H1 (cell line): ENCODE measurements around the gene PGAM2. TPM values are rescaled to one million over a fixed set of nuclear protein-coding genes. Genes with fewer than 3 reads are reported as not detected.

Source experiments
- CTCF ChIA-PET: fragments of 300-600 bp; sonication (Branson Sonifier 250); formaldehyde crosslinking; loops from one replicate; lab custom pipeline; 2021; ENCODE audit not compliant: partially characterized antibody; lab: Charles Lee
- POLR2A ChIA-PET: fragments of 300-600 bp; sonication (Branson Sonifier 250); formaldehyde crosslinking; loops from one replicate; lab custom pipeline; 2021; ENCODE audit warnings: inconsistent platforms; ENCODE audit not compliant: partially characterized antibody; lab: Charles Lee
- DNase-seq, 2 experiments: peaks; one replicate each; pipeline versions ENCODE4 v3.0.0 to v3.0.0-alpha.2; 2010 to 2022; ENCODE audit warnings: low spot score in 2 of 2, low read depth in 1 of 2, mixed read lengths in 1 of 2
- FAIRE-seq: peaks from 2 replicates; lab custom pipeline; 2011; peaks lifted over from hg19 to GRCh38; lab: Jason Lieb, UNC
- H2AFZ ChIP-seq: 2 replicates; pipeline ENCODE4 v1.8.1; 2012; ENCODE audit warnings: low read length, inconsistent platforms
- H2AK5ac ChIP-seq: 2 replicates; pipeline ENCODE4 v1.6.1; 2013; ENCODE audit warnings: low read depth, low read length
- H2BK120ac ChIP-seq: replicated peaks from 2 replicates; pipeline ENCODE3; 2013; ENCODE audit warnings: low read depth, low read length, inconsistent platforms
- H2BK12ac ChIP-seq: 2 replicates; pipeline ENCODE4 v1.6.1; 2013; ENCODE audit warnings: low read depth, low read length
- H2BK15ac ChIP-seq: 2 replicates; pipeline ENCODE4 v1.6.1; 2013; ENCODE audit warnings: low read length
- H2BK20ac ChIP-seq: 2 replicates; pipeline ENCODE4 v1.6.1; 2013; ENCODE audit warnings: low read length
- H2BK5ac ChIP-seq: 2 replicates; pipeline ENCODE4 v1.6.1; 2013; ENCODE audit warnings: low read depth, low read length
- H3K14ac ChIP-seq: 2 replicates; pipeline ENCODE4 v1.6.1; 2013; ENCODE audit warnings: inconsistent platforms; ENCODE audit not compliant: insufficient read length
- H3K18ac ChIP-seq: 2 replicates; pipeline ENCODE4 v1.6.1; 2013; ENCODE audit warnings: low read length; ENCODE audit errors: extremely low read depth
- H3K23ac ChIP-seq: 2 replicates; pipeline ENCODE4 v1.6.1; 2013; ENCODE audit warnings: inconsistent platforms; ENCODE audit not compliant: insufficient read length
- H3K23me2 ChIP-seq: 2 replicates; pipeline ENCODE4 v1.6.1; 2013; ENCODE audit warnings: low read depth, low read length
- H3K27ac ChIP-seq: 2 replicates; pipeline ENCODE4 v1.6.1; 2011; ENCODE audit warnings: low read depth, low read length, inconsistent platforms
- H3K27me3 ChIP-seq, 4 experiments: replicated peaks in 1 of 4; 1 replicate in 1 of 4; 2 replicates in 3 of 4; pipeline versions ENCODE4 v1.6.1 to v1.8.1; 2011 to 2013; ENCODE audit warnings: low read length in 3 of 4, mild to moderate bottlenecking in 3 of 4, inconsistent platforms in 2 of 4, mixed read lengths in 2 of 4, moderate library complexity in 1 of 4; ENCODE audit not compliant: control insufficient read depth in 3 of 4, insufficient read depth in 3 of 4; ENCODE audit errors: extremely low read depth in 1 of 4
- H3K36me3 ChIP-seq, 4 experiments: 2 replicates each; pipeline versions ENCODE4 v1.6.1 to v1.8.1; 2011 to 2013; ENCODE audit warnings: mild to moderate bottlenecking in 4 of 4, low read length in 3 of 4, moderate library complexity in 2 of 4, control low read depth in 1 of 4, inconsistent platforms in 1 of 4; ENCODE audit not compliant: insufficient read depth in 4 of 4, control insufficient read depth in 2 of 4
- H3K4ac ChIP-seq: replicated peaks from 2 replicates; pipeline ENCODE3; 2013; ENCODE audit warnings: low read length, low read depth, mixed read lengths, inconsistent platforms; ENCODE audit not compliant: insufficient read length
- H3K4me1 ChIP-seq, 4 experiments: replicated peaks in 1 of 4; 1 replicate in 1 of 4; 2 replicates in 3 of 4; pipeline versions ENCODE4 v1.6.1 to v1.8.1; 2011 to 2013; ENCODE audit warnings: low read length in 3 of 4, inconsistent platforms in 2 of 4, mixed read lengths in 1 of 4; ENCODE audit not compliant: insufficient read depth in 4 of 4, control insufficient read depth in 3 of 4
- H3K4me2 ChIP-seq, 2 experiments: 2 replicates each; pipeline versions ENCODE4 v1.6.1 to v1.8.1; 2011 to 2013; ENCODE audit warnings: low read depth in 2 of 2, low read length in 2 of 2, control low read depth in 1 of 2, inconsistent platforms in 1 of 2, mild to moderate bottlenecking in 1 of 2; ENCODE audit not compliant: insufficient read depth in 1 of 2
- H3K4me3 ChIP-seq, 4 experiments: fragments of 200-600, 300-600 bp in 1 of 4; sonication (generic), shearing (Covaris generic), sonication (Bioruptor Twin) in 1 of 4; 2 replicates each; pipeline versions ENCODE4 v1.5.1 to v1.8.1; 2011 to 2016; ENCODE audit warnings: low read length in 4 of 4, low read depth in 3 of 4, control low read depth in 2 of 4, inconsistent platforms in 2 of 4, mild to moderate bottlenecking in 2 of 4, mixed read lengths in 1 of 4, moderate library complexity in 1 of 4; ENCODE audit not compliant: insufficient read depth in 2 of 4; ENCODE audit errors: extremely low read depth in 1 of 4
- H3K56ac ChIP-seq: replicated peaks from 2 replicates; pipeline ENCODE3; 2013; ENCODE audit warnings: low read depth, mild to moderate bottlenecking, mixed read lengths, low read length, inconsistent platforms; ENCODE audit not compliant: insufficient read length
- H3K79me1 ChIP-seq: 2 replicates; pipeline ENCODE4 v1.6.1; 2013; ENCODE audit warnings: low read depth, low read length, control low read depth
- H3K79me2 ChIP-seq, 2 experiments: 2 replicates each; pipeline versions ENCODE4 v1.6.1 to v1.8.1; 2012 to 2013; ENCODE audit warnings: low read length in 2 of 2, mild to moderate bottlenecking in 2 of 2, inconsistent platforms in 1 of 2; ENCODE audit not compliant: insufficient read depth in 2 of 2, control insufficient read depth in 1 of 2
- H3K9ac ChIP-seq, 4 experiments: replicated peaks in 1 of 4; 1 replicate in 1 of 4; 2 replicates in 3 of 4; pipeline versions ENCODE4 v1.6.1 to v1.8.1; 2011 to 2013; ENCODE audit warnings: low read depth in 3 of 4, low read length in 3 of 4, control low read depth in 2 of 4, mild to moderate bottlenecking in 2 of 4, moderate library complexity in 2 of 4, inconsistent platforms in 1 of 4; ENCODE audit errors: extremely low read depth in 1 of 4
- H3K9me3 ChIP-seq, 2 experiments: 2 replicates each; pipeline versions ENCODE4 v1.6.1 to v1.8.1; 2012 to 2013; ENCODE audit warnings: mild to moderate bottlenecking in 2 of 2, moderate library complexity in 2 of 2, control low read depth in 1 of 2, inconsistent platforms in 1 of 2, low read depth in 1 of 2, low read length in 1 of 2, mixed read lengths in 1 of 2; ENCODE audit not compliant: insufficient read depth in 2 of 2
- H4K20me1 ChIP-seq, 2 experiments: replicated peaks in 1 of 2; 2 replicates each; pipeline versions ENCODE3 to v1.8.1; 2011 to 2013; ENCODE audit warnings: inconsistent platforms in 2 of 2, low read length in 2 of 2, mild to moderate bottlenecking in 1 of 2; ENCODE audit not compliant: insufficient read depth in 2 of 2, control insufficient read depth in 1 of 2
- H4K5ac ChIP-seq: 2 replicates; pipeline ENCODE4 v1.6.1; 2013; ENCODE audit warnings: low read length, low read depth, mixed read lengths, inconsistent platforms; ENCODE audit not compliant: insufficient read length
- H4K8ac ChIP-seq: 2 replicates; pipeline ENCODE4 v1.8.0; 2013; ENCODE audit warnings: mild to moderate bottlenecking, moderate library complexity, low read length, inconsistent platforms; ENCODE audit not compliant: insufficient read depth; ENCODE audit errors: extremely low read depth
- H4K91ac ChIP-seq: replicated peaks from 2 replicates; pipeline ENCODE3; 2013; ENCODE audit warnings: low read length, mixed read lengths, inconsistent platforms; ENCODE audit not compliant: insufficient read length
- CTBP2 ChIP-seq: IDR thresholded peaks from 2 replicates; pipeline ENCODE4 v1.7.0; 2011; ENCODE audit warnings: borderline replicate concordance, mild to moderate bottlenecking, moderate library complexity, mixed read lengths, low read length; ENCODE audit not compliant: insufficient read depth, insufficient read length
- SIN3A ChIP-seq, 2 experiments: IDR thresholded peaks in 1 of 2; conservative IDR thresholded peaks in 1 of 2; 2 replicates each; pipeline ENCODE4 v1.6.1; 2011 to 2012; ENCODE audit warnings: low read length in 2 of 2, improper control_type of control experiment in 1 of 2, low read depth in 1 of 2, mild to moderate bottlenecking in 1 of 2
- WGBS, 2 experiments: shearing (Covaris generic) in 1 of 2; methylation state at CpG; one replicate each; pipeline versions ENCODE4 v1.1.6 to v1.1.7; 2013 to 2015; ENCODE audit warnings: low lambda C conversion rate in 2 of 2, mixed read lengths in 2 of 2, inconsistent platforms in 1 of 2, low coverage in 1 of 2, missing lambda C conversion rate in 1 of 2; ENCODE audit not compliant: insufficient replicate concordance in 2 of 2, insufficient coverage in 1 of 2, insufficient read length in 1 of 2; ENCODE audit errors: extremely low coverage in 1 of 2, missing lambda C conversion rate in 1 of 2; 5-methylcytosine and 5-hydroxymethylcytosine counted together
- polyA plus RNA-seq, 7 experiments: library from polyadenylated mRNA; depleted of rRNA in 3 of 7; stranded (reverse) in 5 of 7; unstranded in 2 of 7; fragments of >200 nt in 5 of 7; fragments of 200-250 nt in 2 of 7; gene quantifications; 1 replicate in 5 of 7; 2 replicates in 1 of 7; 4 replicates in 1 of 7; pipeline versions ENCODE4 v1.2.1 to v1.2.3, GENCODE V29; 2011 to 2013; ENCODE audit warnings: missing spikeins in 2 of 7, mixed read lengths in 2 of 7
- total RNA-seq: library from RNA; stranded (reverse); fragmentation: NEBNext Ultra II Directional; extraction: Animal tissue kit (Norgen Biotek cat#: 25700); gene quantifications from 2 replicates; pipeline ENCODE4 v1.2.1, GENCODE V29; 2021

The PGAM2 gene
- total and polyA plus RNA-seq, 2 of the 8 experiments (the other 6 are each of a cell fraction or from before 2014, with no cell fraction given) = 2.1 to 2.9 TPM

- Histone ChIP-seq H4K91ac (no peak overlapping the region), H2AFZ (no peak overlapping the region), H2BK12ac (no peak overlapping the region), H2BK5ac (no peak overlapping the region; the same call in 1 of the 2 replicates), H2BK15ac (no peak overlapping the region), H3K27me3 (no peaks in the 10 kb centered on the region), H4K5ac (no peak overlapping the region), H3K14ac (no peak overlapping the region), H3K4me3 (no peak overlapping the region), H2BK20ac (no peak overlapping the region), H3K9ac (no peak overlapping the region), H3K4ac (no peak overlapping the region), H2BK120ac (no peak overlapping the region), H3K79me2 (no peaks in the 10 kb centered on the region), H3K4me2 (no peak overlapping the region), H3K23me2 (no peaks in the 10 kb centered on the region), H3K18ac (no peak overlapping the region), H4K20me1 (peaks cover 5 to 18% of the 10 kb centered on the region in 2 experiments), H3K36me3 (peaks cover 4 to 34% (median 31%) of the 10 kb centered on the region in 4 experiments), H3K9me3 (no peaks in the 10 kb centered on the region), H3K27ac (no peak overlapping the region), H3K23ac (no peak overlapping the region), H4K8ac (no peak overlapping the region), H3K4me1 (peaks cover 0 to 17% (median 14%) of the 10 kb centered on the region in 4 experiments; a peak in 6 of 7 replicates), H3K79me1 (no peaks in the 10 kb centered on the region), H2AK5ac (no peak overlapping the region), H3K56ac (no peak overlapping the region)
- ChIA-PET CTCF (interaction anchor here (0.9 to 2.0 kb wide), 2 partner anchors 12 to 48 kb away, joined by 3 to 5 read pairs; no protein-coding TSS in a partner anchor), POLR2A (interaction anchor here (1.2 to 1.4 kb wide), 2 partner anchors 12 to 15 kb away, joined by 3 to 4 read pairs; no protein-coding TSS in a partner anchor)
- FAIRE-seq (no peak), DNase-seq (no peak)
- no peak for TF ChIP-seq SIN3A (conservative IDR thresholded peaks at IDR 0.05 in 1 of 2, IDR thresholded peaks at IDR 0.05 in 1 of 2; ENCODE audit: low read depth in 1 of 2, low read length in 2 of 2)
- TF ChIP-seq CTBP2 = no peak
- WGBS, 2 experiments = 90% methylated on average over 15 of the region's 21 CpGs; no CpG with 5 or more reads in 1 of the 2 experiments
Measured at GRCh38 chr7:44060091-44060947, 5.0 kb downstream of the PGAM2 start.
